GM21526 (cell line): Measurements from ENCODE around the gene SASH3.
"Not testable (repeated sequence)": the region's sequence is repeated elsewhere in the genome, so short reads cannot be mapped to it uniquely, and the experiment has no call there.

Source experiments
- ATAC-seq: cut with Tn5 transposase; IDR thresholded peaks from one replicate; pipeline ENCODE4 v1.9.1; 2021; ENCODE audit warnings: moderate library complexity; ENCODE audit not compliant: unreplicated experiment, low FRiP score

The SASH3 gene

GRCh38 chrX:129779747-129780146 is at the start of gene SASH3:
SASH3 (plus strand) TSS chrX:129779949; CDS start chrX:129780098, 149 bp downstream.
- ATAC-seq = peak; percentile 33

- no peak for ATAC-seq
These were observed 48.5 kb upstream of the SASH3 start for GRCh38 chrX:129731228-129731627.

- no peak for ATAC-seq
These were observed 46.9 kb upstream of the SASH3 start for GRCh38 chrX:129732857-129733256.

- ATAC-seq = no peak
These were observed 46.4 kb upstream of the SASH3 start for GRCh38 chrX:129733335-129733734.

GRCh38 chrX:129736491-129736890 is 43.3 kb upstream of the SASH3 start:
- no peak for ATAC-seq

- ATAC-seq = no peak
These were observed 41.8 kb upstream of the SASH3 start for GRCh38 chrX:129737916-129738315.

- no peak for ATAC-seq
These were observed 41.1 kb upstream of the SASH3 start, which contains the start of gene XPNPEP2 for GRCh38 chrX:129738466-129739308. XPNPEP2 (plus strand) TSS chrX:129738979; CDS start chrX:129739214, 235 bp downstream.

GRCh38 chrX:129739578-129739977 is 40.2 kb upstream of the SASH3 start:
- ATAC-seq = no peak

- ATAC-seq = no peak
These were observed 37.6 kb upstream of the SASH3 start for GRCh38 chrX:129741880-129742758.

GRCh38 chrX:129742759-129743152 is 37.0 kb upstream of the SASH3 start:
- not testable (repeated sequence) for ATAC-seq

GRCh38 chrX:129743821-129744220 is 35.9 kb upstream of the SASH3 start:
- no peak for ATAC-seq

GRCh38 chrX:129744861-129745321 is 34.9 kb upstream of the SASH3 start:
- no peak for ATAC-seq

- no peak for ATAC-seq
These were observed 32.9 kb upstream of the SASH3 start for GRCh38 chrX:129746557-129747470.

- ATAC-seq = no peak
These were observed 32.2 kb upstream of the SASH3 start for GRCh38 chrX:129747533-129747932.

GRCh38 chrX:129748305-129748704 is 31.4 kb upstream of the SASH3 start:
- no peak for ATAC-seq

- no peak for ATAC-seq
These were observed 30.7 kb upstream of the SASH3 start for GRCh38 chrX:129749069-129749468.

GRCh38 chrX:129750971-129751370 is 28.8 kb upstream of the SASH3 start:
- no peak for ATAC-seq

GRCh38 chrX:129754056-129755024 is 25.4 kb upstream of the SASH3 start:
- ATAC-seq = no peak
